GM12878 (cell line): ENCODE measurements around the gene TBC1D22B. TPM values are rescaled to one million over a fixed set of nuclear protein-coding genes. Genes with fewer than 3 reads are reported as not detected.
A peak's percentile ranks its signal among the peaks of the same experiment; 100 is the strongest.

Experiments
- ATAC-seq: fragments of 200-7000 bp; cut with Tn5 transposase; 3 replicates; pipeline ENCODE4 v1.9.1; 2020; ENCODE audit warnings: mild to moderate bottlenecking, moderate library complexity
- BruUV-seq: library from RNA; stranded (reverse); fragments of 400-500 nt; replicated peaks from 2 replicates; lab custom pipeline; 2021; lab: Mats Ljungman, UMichigan
- CTCF ChIA-PET: fragments of 300-600 bp; sonication (Branson Sonifier 250); formaldehyde crosslinking; extraction: SDS; loops from one replicate; lab custom pipeline; 2021; ENCODE audit warnings: inconsistent platforms; lab: Yijun Ruan, JAX
- POLR2A ChIA-PET: fragments of 350-600 bp; formaldehyde crosslinking; extraction: SDS; loops from one replicate; lab custom pipeline; 2021; ENCODE audit warnings: inconsistent platforms; lab: Charles Lee
- RAD21 ChIA-PET: fragments of 300-600 bp; sonication (Branson Sonifier 250); formaldehyde crosslinking; loops from one replicate; lab custom pipeline; 2023; ENCODE audit warnings: antibody characterized with exemption; ENCODE audit not compliant: unreplicated experiment; lab: Charles Lee
- SMC1A ChIA-PET: fragments of 300-600 bp; sonication (Branson Sonifier 250); formaldehyde crosslinking; loops from one replicate; lab custom pipeline; 2023; ENCODE audit not compliant: unreplicated experiment, uncharacterized antibody; lab: Charles Lee
- DNase-seq: peaks from one replicate; pipeline ENCODE4 v3.0.0-alpha.2; 2011; ENCODE audit warnings: low read depth, low spot score
- FAIRE-seq: peaks from 3 replicates; lab custom pipeline; 2011; peaks lifted over from hg19 to GRCh38; lab: Jason Lieb, UNC
- H2AFZ ChIP-seq: 2 replicates; pipeline ENCODE4 v1.6.0; 2011; ENCODE audit warnings: low read depth, low read length, control low read depth; ENCODE audit not compliant: control insufficient read depth
- H3K27ac ChIP-seq: 2 replicates; pipeline ENCODE4 v1.5.1; 2011; ENCODE audit warnings: control low read depth; ENCODE audit not compliant: control insufficient read depth, insufficient read depth
- H3K27me3 ChIP-seq, 2 experiments: replicated peaks in 1 of 2; 2 replicates each; pipeline versions ENCODE4 v1.6.0 to v1.6.1; 2011; ENCODE audit warnings: low read length in 1 of 2; ENCODE audit not compliant: control insufficient read depth in 2 of 2, insufficient read depth in 2 of 2
- H3K36me3 ChIP-seq, 2 experiments: 2 replicates each; pipeline ENCODE4 v1.5.1; 2011; ENCODE audit warnings: low read length in 1 of 2; ENCODE audit not compliant: control insufficient read depth in 2 of 2, insufficient read depth in 2 of 2
- H3K4me1 ChIP-seq: 2 replicates; pipeline ENCODE4 v1.6.1; 2011; ENCODE audit warnings: mild to moderate bottlenecking, low read length, moderate library complexity, mixed read lengths; ENCODE audit not compliant: control insufficient read depth, insufficient read depth
- H3K4me2 ChIP-seq: 2 replicates; pipeline ENCODE4 v1.6.0; 2011; ENCODE audit warnings: control low read depth; ENCODE audit not compliant: control insufficient read depth, insufficient read depth
- H3K4me3 ChIP-seq: fragments of 200-600 bp; sonication (generic); 2 replicates; pipeline ENCODE4 v1.5.1; 2016
- H3K79me2 ChIP-seq: 2 replicates; pipeline ENCODE4 v1.6.0; 2011; ENCODE audit warnings: low read length; ENCODE audit not compliant: control insufficient read depth, insufficient read depth
- H3K9ac ChIP-seq: 2 replicates; pipeline ENCODE4 v1.8.0; 2011; ENCODE audit warnings: low read length, control low read depth, mixed read lengths; ENCODE audit not compliant: control insufficient read depth, insufficient read depth
- H3K9me3 ChIP-seq: replicated peaks from 3 replicates; pipeline ENCODE4 v1.5.1; 2011; ENCODE audit warnings: mild to moderate bottlenecking, low read length; ENCODE audit not compliant: control insufficient read depth, insufficient read depth
- H4K20me1 ChIP-seq: 2 replicates; pipeline ENCODE4 v1.6.0; 2011; ENCODE audit not compliant: control insufficient read depth, insufficient read depth
- BCL11A ChIP-seq: IDR thresholded peaks from 2 replicates; pipeline ENCODE4 v1.6.1; 2011; ENCODE audit warnings: low read depth, low read length
- KDM1A ChIP-seq: fragments of 200-600 bp; sonication (generic); IDR thresholded peaks from 2 replicates; pipeline ENCODE4 v1.6.1; 2016; ENCODE audit warnings: borderline replicate concordance
- MTA2 ChIP-seq: fragments of 450-650 bp; IDR thresholded peaks from 2 replicates; pipeline ENCODE4 v1.6.1; 2016; ENCODE audit warnings: low read depth, mild to moderate bottlenecking, moderate library complexity
- NR2C2 ChIP-seq: IDR thresholded peaks from 2 replicates; pipeline ENCODE4 v1.6.1; 2011; ENCODE audit warnings: borderline replicate concordance, low read depth; ENCODE audit not compliant: control insufficient read depth, insufficient read length
- USF2 ChIP-seq: IDR thresholded peaks from 2 replicates; pipeline ENCODE4 v1.6.1; 2011; ENCODE audit warnings: low read depth, low read length, improper control_type of control experiment, borderline replicate concordance
- WGBS: methylation state at CpG from one replicate; pipeline ENCODE4 v1.1.6; 2016; ENCODE audit warnings: low lambda C conversion rate; ENCODE audit not compliant: insufficient replicate concordance, insufficient coverage; ENCODE audit errors: missing lambda C conversion rate; 5-methylcytosine and 5-hydroxymethylcytosine counted together
- in situ Hi-C: fragments of 300-500 bp; cut with MboI; formaldehyde crosslinking; loops from 9 replicates; pipeline ENCODE4 v1.14.3; 2018; ENCODE audit warnings: mixed read lengths
- intact Hi-C: fragments of 100-400 bp; cut with micrococcal nuclease; formaldehyde crosslinking; loops from one replicate; pipeline ENCODE4 v1.14.2; 2022; ENCODE audit not compliant: unreplicated experiment
- polyA plus RNA-seq, 11 experiments: library from polyadenylated mRNA; depleted of rRNA in 4 of 11; unstranded in 6 of 11; stranded (reverse) in 5 of 11; fragments of >200 nt; fragmentation: Nextera tagmentation in 4 of 11; fragmentation: Illumina TruSeq in 1 of 11; extraction: Ambion mirVana in 4 of 11; extraction: Trizol in 1 of 11; gene quantifications; 1 replicate in 1 of 11; 2 replicates in 10 of 11; pipeline versions ENCODE4 v1.2.1 to v1.2.3, GENCODE V29; 2011 to 2016; ENCODE audit warnings: inconsistent platforms in 2 of 11, missing spikeins in 2 of 11, low read depth in 1 of 11
- total RNA-seq, 4 experiments: library from RNA; depleted of rRNA in 3 of 4; stranded (reverse); fragments of >200 nt in 3 of 4; fragmentation: Illumina TruSeq in 1 of 4; extraction: Trizol in 1 of 4; gene quantifications; 2 replicates each; pipeline versions ENCODE4 v1.2.1 to v1.2.3, GENCODE V29; 2013 to 2021

Gene TBC1D22B
- total and polyA plus RNA-seq, 10 of the 15 experiments (the other 5 are each of a cell fraction or from before 2014, with no cell fraction given): 3.4 to 18.7 (median 14.1) TPM

DNA sequence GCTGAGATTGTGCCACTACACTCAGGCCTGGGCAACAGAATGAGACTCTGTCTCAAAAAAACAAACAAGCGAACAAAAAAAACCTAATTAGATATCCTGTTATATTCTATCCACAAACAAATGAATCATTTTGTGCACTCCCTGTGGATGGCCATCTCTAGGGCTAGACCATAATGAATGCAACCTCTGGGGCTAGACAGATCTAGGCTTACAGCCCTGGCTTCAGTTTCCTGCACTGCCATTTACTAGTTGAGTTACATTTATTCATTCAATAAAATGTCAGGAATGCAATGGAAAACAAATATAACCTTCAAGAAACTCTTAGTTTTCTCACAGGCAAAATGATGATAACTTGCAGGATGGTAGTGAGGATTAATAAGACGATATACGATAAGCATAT, 89.6 kb downstream of the TBC1D22B start:
- Histone ChIP-seq H3K36me3 (no peaks in the 10 kb centered on the region), H3K4me3 (no peak overlapping the region), H3K9me3 (no peaks in the 10 kb centered on the region), H3K9ac (no peak overlapping the region), H3K79me2 (no peaks in the 10 kb centered on the region), H4K20me1 (no peaks in the 10 kb centered on the region), H3K4me2 (no peak overlapping the region), H3K27ac (no peak overlapping the region), H3K4me1 (no peaks in the 10 kb centered on the region), H3K27me3 (no peaks in the 10 kb centered on the region), H2AFZ (no peak overlapping the region)
- no peak for FAIRE-seq
- POLR2A ChIA-PET: no interaction called here
- in situ Hi-C loops (no loop called here), intact Hi-C loops (no loop called here)
- TF ChIP-seq USF2 (no peak), KDM1A (no peak), NR2C2 (no peak)
- WGBS: 64% methylated on average over 3 of the region's 3 CpGs
- no peak for ATAC-seq
- BruUV-seq: no TSS peak
- SMC1A ChIA-PET: no interaction called here
- CTCF ChIA-PET: interaction anchor here (1.0 kb wide), 1 partner anchor 33 kb away, joined by 3 read pairs; no protein-coding TSS in a partner anchor
- RAD21 ChIA-PET: no interaction called here
- DNase-seq: no peak

- in situ Hi-C loops (no loop called here), intact Hi-C loops (no loop called here)
- H4K20me1 ChIP-seq: no peaks in the 10 kb centered on the region
- H3K27ac ChIP-seq: no peak overlapping the region
- ATAC-seq (no peak; the same call in 2 of the 3 replicates), DNase-seq (no peak), FAIRE-seq (no peak)
- no peak overlapping the region for H3K4me2 ChIP-seq
- H3K27me3 ChIP-seq: no peaks in the 10 kb centered on the region
- no peaks in the 10 kb centered on the region for H3K4me1 ChIP-seq
- no peak overlapping the region for H2AFZ ChIP-seq
- WGBS: 66% methylated on average over 4 of the region's 4 CpGs
- no peaks in the 10 kb centered on the region for H3K9me3 ChIP-seq
- SMC1A ChIA-PET: no interaction called here
- no peaks in the 10 kb centered on the region for H3K36me3 ChIP-seq
- no peaks in the 10 kb centered on the region for H3K79me2 ChIP-seq
- no TSS peak for BruUV-seq
- CTCF ChIA-PET: interaction anchor here (1.0 kb wide), 1 partner anchor 33 kb away, joined by 3 read pairs; no protein-coding TSS in a partner anchor
- POLR2A ChIA-PET: no interaction called here
- no peak overlapping the region for H3K4me3 ChIP-seq
- peak; percentile 76 for TF ChIP-seq MTA2
- TF ChIP-seq BCL11A: no peak; the same call in 1 of the 2 replicates
- H3K9ac ChIP-seq: no peak overlapping the region
- RAD21 ChIA-PET: no interaction called here
These were observed 90.1 kb downstream of the TBC1D22B start for GRCh38 chr6:37347670-37348111.
